HG02642 (cell line): ENCODE measurements around the gene KCNJ1.

Source experiments
- ATAC-seq: cut with Tn5 transposase; IDR thresholded peaks from one replicate; pipeline ENCODE4 v1.9.1; 2021; ENCODE audit warnings: mild to moderate bottlenecking; ENCODE audit not compliant: unreplicated experiment, poor library complexity

Gene KCNJ1

DNA sequence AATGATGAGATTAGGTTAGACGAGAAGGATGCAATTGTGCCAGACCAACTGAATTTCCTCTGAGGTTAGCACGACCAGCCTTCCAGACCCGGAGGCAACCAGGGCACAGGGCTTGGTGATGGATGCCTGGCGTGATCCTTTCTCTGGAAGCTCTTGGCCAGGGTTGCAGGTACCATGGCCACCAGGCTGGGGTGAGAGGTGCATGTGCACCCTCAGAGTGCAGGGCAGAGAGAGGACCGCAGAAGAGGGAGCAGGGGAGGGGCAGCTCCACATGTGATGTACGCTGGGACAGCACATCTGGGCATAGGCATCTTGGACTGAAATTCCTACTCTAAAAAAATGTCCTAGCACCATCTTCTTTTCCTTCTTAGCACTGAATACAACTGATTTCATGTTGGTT, 10.9 kb downstream of the KCNJ1 start:
- no peak for ATAC-seq

DNA sequence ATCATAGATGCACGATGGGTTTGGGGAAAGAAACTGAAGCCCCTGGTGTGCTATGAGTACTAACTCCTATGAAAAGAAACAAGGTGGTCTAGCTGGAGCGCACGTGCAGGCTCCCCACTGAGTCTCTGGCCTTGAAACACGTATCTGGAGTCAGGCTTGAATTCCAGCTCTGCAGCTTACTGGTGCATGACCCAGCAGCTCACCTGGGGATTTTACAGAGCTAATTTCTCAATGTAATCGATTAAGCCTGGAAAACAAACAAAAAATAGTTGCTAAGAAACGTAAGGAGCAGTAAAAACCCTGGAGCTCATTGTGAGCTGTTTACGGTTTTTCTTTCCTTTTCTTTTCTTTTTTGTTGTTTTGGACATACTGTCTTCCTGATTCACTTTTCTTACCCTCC, 12.3 kb downstream of the KCNJ1 start:
- no peak for ATAC-seq

DNA sequence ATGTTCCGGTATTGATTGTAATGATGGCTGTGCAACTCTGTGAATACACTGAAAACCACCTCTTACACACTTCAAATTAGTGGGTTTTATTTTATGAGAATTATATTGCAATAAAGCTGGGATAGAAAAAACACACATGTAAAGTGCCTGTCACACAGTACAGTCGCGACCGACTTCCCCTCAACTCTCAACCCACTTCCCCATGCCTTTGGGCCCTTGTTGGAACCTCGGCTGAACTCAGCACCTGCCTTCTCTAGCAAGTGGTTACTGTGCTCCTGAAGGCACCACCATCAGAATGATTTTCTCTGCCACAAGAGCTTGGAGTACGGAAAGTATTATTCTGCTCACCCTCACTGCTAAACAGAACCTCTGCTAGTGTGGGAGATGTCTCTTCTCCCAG, 13.5 kb downstream of the KCNJ1 start:
- ATAC-seq, result no peak

DNA sequence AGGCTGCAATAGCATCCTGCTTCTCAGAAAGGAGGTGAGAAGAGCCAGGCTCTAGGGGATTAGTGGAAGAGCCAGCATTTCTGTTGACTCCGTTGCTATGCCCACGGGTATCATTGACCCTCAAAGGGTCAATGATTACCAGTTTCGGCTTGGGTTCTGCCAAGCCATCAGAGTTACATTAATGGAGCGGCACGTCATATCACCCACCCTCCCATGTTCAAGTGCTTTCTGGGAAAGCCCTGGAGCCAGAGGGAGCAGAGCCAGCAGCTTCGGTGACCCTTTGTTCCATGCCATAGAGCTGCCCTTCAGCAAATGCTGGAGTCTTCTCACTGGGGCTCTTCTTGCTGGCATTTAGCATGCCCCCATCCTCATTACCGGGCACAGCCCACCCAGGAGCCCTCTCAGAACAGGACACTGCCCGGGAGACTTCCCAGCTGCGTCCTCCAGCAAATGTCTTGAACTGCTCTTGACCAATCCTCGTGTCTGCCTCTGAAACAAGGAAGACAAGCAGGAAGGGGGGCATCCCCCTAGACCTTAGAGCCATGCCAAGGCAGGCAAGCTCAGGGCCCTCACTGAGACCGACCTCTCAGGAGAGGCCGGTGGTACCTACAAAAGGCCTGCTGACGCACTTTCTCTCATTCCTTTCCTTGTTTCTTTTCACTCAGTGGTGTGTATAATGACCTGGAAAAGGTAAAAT, 14.6 kb downstream of the KCNJ1 start:
- no peak for ATAC-seq

DNA sequence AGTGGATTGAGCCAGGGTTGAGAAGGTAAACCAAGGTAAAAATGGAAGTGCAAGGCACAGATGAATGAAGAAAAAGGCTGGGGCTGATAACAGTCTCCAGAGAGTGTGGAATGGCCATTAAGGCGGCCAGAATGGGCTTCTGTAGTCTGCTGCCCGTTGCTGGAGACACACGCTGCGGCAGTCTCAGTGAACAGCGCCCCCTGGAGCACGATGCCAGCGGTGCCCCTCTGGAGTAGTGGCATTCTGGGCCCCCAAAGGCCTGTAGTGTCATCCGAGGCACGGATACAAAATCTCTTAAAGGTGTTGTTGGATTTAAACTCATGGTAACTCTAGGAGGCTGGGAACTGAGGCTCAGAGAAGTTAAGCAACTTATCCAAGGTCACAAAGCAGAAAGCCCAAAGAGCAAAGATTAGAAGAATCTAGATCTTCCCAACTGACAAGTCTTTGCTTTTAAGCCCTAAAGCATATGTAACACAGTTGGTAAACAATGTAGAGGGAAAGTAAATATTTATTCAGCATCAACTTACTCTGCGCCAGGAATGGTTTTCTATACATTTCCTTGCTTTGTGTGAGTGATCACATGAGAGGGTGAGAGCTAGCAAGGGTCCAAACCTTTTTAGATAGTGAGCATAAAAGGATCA, 18.2 kb downstream of the KCNJ1 start:
- ATAC-seq, result peak; percentile 88

DNA sequence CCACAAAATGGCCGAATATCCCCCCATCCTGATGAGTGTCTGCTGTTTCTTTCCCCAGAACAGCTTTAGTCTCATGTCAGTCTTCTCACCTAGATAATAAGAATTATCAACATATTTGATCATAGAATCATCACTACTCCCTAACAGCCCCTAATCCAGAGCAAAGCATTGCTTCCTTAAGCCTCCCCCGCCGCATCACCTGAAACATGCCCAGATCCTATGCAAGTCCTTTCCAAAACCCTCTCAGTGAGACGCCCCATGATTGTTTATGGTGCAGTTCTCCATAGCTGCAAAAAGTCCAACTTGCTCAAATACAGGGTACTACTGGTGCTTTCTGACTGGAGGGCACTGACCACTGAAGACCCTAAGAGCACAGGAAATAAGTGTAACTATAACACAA, 20.1 kb downstream of the KCNJ1 start:
- ATAC-seq, result no peak

DNA sequence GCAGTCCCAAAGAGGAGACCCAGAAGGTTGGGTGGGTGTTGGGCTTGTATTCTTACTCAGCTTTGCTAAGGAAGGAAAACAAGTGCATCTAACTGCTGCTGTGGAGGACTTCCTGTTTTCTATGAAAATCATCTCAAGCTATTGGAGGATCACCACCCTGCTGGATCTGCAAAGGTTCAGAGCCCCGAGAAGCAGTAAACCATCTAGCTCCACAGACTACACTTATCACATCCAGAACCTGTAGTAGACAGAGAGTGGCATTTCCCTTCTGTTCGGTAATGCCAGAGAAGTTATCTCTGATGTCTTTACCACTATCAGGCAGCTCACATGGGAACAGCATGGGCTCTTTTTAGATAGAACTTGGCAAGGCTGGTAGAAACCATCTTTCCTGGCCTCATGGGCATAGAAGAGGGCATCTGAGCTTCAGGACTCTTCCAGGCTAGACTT, 21.7 kb downstream of the KCNJ1 start:
- peak; percentile 29 for ATAC-seq

DNA sequence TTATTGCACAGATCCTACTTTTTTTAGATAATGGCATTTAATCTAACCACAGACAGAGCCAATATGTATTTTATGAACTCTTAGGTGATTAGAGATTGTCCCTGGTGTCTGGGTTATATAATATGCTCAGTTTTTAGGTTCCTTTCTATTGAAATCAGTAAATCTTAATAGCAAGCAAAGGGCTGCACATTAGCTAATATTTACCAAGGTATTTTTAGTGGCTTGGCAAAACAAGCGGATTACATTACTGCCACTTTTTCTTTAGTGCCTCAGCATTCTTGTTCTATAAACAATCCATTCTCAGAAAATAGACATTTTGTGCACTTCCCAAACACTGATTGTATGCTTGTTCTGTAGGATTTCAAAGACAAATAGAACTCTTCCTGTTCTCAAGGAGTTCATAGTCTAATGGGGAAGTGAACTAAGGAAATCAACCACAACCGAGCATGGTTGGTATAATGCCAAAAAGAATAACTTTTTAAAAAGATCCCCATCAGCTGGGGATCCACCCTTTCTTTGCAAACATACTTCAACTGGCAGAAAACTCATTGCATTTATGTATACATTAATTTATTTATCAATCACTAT, 23.8 kb downstream of the KCNJ1 start:
- ATAC-seq, result no peak

DNA sequence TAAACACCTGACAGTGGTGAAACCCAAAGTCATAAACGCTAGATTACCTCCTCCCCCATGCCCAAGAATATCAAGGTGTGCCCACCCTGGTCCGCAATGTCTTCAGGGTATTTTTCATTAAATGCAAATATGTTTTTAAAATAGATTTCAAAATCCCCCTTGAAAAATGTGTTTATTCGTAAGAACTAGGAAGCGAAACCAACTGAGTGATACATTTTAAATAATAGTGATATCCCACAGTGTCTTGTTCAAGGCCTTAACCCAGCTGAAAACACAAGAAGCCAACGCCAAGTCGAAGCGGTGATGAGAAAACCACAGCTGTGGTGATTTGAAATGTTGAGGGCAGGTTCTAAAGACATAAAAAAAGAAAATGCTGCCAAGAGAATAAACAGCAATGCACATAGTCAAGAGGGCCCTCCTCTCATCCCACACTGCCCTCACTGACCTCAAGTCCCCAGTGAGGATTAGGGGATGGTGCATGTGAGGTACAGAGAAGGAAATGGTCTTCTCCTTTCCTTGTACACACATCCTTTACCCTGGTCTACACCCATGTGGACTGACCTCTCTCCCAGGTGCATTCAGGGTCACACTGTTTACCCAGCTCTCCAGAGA, 25.5 kb downstream of the KCNJ1 start:
- peak; percentile 61 for ATAC-seq

DNA sequence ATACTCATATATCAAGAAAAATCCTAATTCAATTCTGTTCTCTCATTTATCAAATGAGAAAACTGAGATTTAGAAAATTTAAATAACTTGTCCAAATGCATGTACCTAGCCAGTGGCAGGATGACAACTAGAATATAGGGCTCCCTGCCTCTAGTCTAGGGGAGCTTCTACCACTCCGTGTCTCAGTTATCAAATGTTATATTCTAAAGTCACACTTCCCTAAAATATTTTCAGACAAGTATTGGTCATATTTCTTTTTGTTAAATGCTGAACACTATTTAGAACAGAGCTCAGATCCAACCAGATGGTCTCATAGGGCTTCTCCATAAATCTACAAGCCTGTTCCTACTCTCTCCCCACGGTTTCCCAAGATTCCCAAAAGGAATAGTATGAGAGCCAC, 26.3 kb downstream of the KCNJ1 start:
- ATAC-seq, result no peak

DNA sequence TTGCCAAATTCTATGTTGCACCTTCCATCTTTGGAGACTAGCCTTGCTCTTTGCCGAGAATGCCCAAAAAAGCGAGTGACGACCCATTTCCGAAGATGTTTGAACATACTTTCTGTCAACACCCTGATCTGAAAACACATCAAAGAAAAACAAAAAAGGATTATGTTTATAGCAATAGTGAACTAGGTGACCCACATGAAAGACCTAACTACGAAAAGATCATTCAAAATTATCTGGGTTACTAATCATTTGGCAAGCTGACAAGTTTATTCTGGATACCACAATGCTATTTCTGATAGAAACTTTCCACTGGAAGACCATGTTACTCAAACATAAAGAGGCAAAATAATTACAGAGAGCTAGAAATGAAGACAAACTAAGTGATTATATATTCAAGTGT, 27.0 kb downstream of the KCNJ1 start:
- no peak for ATAC-seq

DNA sequence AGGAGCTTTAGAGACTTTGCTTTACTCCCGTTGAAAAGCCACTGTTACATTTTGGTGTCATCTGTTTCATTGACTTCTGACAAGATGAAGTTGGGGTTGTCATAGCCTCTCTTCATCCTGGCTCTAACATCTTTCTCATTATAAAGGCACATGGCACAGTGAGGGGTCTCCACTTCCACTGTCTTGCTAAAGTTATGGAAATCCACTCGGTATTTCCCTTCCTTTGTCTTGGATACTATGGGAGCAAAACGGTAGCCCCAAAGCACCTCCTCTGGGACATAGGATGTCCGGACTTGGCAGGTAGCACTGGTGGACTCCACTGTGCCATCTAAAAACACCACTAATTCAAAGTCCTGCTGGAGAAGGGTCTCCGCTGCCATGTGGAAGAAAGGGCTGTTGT, 28.0 kb downstream of the KCNJ1 start:
- ATAC-seq, result no peak

DNA sequence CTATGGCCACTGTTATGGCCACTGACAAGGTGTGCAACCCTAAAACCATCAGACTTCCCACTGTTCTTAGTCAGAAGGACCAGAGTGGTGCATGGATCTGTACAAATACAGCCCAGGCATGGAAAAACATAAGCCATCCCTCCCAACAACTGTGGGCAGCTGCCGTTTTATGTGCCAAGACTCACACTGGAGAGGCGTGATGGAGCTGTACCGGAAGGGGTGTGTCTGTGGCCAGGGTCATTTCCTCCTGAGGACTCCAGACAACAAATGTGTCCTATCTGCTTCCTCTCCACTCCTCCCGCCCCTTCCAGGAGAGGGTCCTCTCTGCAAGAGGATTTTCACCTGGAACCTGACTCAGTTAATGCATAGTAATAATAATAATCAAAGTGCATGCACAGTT, 29.5 kb downstream of the KCNJ1 start:
- no peak for ATAC-seq

DNA sequence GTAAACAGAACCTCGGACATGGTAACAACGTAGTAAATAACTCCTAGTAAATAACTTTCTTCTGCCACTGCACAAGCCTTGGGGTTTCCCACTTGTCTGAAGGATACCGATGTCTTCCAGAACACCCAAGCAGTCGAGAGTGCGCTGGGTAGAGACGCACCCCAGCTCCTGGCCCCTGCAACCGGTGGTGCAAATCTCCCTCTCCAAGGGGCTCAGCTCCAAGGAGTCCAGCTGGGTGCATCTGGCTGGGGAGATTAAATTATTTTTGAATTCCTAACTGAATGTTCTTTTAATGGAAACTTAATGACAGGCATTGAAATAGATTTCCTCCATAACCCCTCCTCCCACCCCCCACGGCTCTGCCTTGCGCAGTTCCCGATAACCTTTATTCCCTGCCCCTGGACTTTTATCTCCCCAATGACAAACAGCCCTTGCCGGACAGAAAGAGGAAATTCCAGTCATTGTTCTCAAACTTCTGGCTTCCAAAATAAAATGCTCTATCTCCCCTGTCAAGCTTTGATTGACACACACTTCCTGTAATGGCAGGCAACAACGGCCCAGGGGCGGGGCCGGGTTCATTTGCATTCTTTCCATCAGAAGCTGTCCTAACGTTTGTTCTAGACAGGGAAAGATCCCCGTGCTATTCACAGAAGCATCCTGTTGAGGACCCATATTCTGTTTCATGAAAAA, 31.2 kb downstream of the KCNJ1 start:
- ATAC-seq, result no peak

DNA sequence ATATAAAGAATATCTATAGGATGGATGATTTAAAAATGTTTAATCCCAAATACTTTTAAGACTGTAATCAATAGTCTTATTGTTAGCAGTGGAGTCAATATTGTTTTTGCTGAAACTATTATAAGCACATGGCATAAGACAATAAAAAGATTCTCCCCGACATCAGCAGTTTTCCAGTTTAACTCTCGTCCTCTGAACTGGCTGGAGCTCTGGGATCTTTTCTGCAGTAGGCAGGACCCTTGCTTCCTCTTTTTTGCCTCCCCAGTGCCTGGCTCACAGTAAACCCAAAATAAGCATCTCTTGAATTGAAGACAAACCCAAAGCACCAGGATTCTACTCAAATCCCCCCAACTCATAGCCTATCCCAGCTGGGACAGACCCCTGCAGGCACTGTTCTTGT, 32.9 kb downstream of the KCNJ1 start:
- no peak for ATAC-seq

DNA sequence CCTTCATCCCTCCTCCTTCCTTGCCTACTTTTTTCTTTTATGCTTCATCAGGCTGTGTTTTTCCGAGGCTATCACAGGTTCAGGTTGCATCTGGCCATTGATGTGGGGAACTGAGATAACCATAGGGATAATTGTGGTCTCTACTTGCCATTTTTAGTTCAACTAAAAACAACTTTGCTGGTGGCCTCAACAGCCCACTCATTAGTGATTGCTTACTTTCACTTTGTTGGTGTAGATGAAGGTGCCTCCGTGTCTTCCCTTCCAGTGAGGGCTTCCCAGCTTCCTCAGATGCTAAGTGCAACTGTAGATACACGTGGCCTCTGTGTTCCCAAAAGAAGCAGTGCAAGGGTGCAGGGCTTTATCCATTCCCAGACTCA, 35.0 kb downstream of the KCNJ1 start:
- peak; percentile 47 for ATAC-seq

DNA sequence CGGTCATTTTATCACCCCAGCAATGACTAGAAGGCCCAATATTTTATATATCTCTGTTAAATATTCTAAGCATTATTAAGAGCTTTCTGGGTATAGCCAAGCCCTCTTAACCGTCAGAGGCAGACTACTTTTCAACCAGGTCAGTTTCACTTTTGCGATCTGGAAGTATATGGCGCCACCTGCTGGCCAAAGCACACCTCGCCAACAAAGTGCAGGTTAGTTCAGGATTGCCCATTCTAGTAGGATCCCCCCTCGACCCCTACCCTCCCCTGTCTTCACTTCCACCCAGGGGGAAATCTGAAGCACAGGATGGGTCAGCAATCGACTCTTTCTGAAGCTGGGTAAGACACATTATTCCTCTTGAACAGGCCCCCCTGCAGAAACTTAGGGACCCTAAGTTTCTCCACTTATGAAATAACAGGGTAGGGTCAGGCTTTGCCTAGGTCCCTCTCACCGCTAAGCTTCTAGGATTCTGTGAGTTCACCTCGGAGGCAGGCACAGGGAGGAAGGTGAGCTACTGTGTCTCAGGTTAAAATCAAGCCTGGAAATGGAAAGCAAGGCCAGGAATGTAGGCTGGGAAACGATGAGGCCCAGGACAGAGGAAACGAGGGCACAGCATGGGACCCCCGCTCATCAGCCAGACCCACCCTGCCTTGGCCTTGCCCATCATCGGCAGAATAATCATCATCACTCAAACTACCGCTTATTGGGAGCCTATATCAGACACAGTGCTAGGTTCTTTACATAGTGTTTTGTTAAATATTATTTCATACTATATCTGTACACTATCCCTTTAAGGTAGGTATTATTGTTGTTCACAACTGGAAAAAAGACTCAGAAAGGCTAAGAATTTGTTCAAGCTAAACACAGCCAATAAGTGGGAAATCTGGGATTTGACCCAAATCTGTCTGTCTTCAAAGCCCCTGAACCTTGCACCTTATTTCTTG, 35.6 kb downstream of the KCNJ1 start:
- peak; percentile 82 for ATAC-seq

DNA sequence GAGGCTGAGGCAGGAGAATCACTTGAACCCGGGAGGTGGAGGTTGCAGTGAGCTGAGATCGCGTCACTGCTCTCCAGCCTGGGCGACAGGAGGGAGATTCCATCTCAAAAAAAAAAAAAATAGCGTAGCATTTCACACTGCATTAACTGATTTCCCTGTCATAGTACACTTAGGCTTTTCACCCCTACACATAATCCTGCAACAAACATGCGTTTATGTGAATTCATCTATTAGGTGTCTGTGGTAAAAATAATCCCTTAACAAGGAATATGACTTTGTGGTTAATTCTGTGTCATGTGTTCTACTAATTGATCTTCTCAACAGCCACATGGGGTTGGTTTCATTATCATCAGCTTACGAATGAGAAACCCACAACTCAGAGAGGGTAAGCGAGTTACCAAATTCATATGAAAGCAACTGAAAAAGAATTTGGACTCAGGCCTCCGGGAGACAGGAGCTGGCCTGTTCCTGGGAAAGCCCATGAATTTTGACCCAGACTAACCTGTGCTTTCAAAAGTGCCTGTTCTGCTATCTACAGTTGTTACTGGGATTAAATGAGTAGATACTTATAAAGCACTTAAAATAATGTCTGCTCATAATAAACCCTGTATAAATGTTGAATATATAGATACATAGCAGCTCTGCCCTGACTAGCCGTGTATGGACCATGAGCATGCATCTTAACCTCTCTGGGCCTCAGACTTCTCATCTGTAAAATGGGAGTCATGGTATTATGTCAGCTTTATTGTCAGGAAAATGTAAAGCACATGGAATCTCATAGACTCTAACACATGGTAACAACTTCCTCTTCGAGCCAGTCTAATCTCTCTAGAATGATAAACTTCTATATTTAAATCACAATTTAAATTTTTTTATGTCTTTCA, 36.6 kb downstream of the KCNJ1 start:
- peak; percentile 18 for ATAC-seq

DNA sequence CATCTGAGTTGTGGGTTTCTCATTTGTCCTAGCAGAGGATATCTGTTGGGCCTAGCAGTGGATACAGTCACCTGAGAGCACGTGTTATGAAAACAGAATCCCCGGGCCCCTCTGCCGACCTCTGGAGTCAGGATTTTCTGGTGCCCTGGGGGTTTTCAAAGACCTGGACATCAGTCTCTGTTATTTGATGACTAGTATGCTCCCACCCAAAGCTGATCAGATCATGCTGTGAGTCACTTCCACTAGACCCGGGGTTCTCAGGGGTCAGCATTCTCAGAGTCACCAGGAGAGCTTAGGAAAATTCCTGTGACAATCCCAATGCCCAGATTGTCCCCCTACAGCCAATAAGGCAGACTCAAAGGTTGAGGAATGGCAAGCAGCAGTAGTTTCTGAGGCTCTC, 38.7 kb downstream of the KCNJ1 start:
- no peak for ATAC-seq
